GM11168 (cell line): ENCODE results near the gene FAM221A.
"Not testable (repeated sequence)": the region's sequence is repeated elsewhere in the genome, so short reads cannot be mapped to it uniquely, and the experiment has no call there.

ENCODE experiments used
- in situ Hi-C: fragments of 300-500 bp; cut with MboI; formaldehyde crosslinking; loops from one replicate; pipeline ENCODE4 v1.12.0; 2022; ENCODE audit warnings: low sequenced_read_pairs; ENCODE audit not compliant: unreplicated experiment

The FAM221A gene

DNA sequence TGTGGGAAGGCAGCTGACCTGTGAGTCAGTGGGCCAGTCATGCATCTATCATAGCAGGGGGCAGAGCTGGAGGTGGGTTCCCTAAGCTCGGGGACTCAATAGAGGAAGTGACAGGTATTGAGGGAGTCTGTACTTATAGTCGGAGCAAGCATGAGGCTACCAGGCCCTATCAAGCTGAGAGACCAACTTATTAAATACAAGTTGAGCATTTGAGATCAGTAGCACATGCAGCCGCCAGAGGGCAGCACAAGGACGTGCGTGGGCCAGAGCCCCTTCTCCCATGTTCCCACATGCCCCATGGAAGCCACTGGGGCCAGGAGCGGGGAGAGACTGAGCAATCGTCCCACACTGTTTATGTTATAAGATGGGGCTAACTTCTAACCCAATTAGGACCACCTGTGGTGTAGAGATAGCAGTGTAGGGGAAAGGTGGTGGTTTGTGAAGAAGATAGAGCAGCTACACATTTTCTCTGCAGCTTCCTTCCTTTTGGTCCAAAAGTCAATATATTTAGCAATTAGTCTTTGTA, 17.0 kb downstream of the FAM221A start:
- in situ Hi-C loops, result loop anchor here (25.0 kb wide), 1 partner anchor 410 kb away; the partner anchor contains the start of gene MALSU1

DNA sequence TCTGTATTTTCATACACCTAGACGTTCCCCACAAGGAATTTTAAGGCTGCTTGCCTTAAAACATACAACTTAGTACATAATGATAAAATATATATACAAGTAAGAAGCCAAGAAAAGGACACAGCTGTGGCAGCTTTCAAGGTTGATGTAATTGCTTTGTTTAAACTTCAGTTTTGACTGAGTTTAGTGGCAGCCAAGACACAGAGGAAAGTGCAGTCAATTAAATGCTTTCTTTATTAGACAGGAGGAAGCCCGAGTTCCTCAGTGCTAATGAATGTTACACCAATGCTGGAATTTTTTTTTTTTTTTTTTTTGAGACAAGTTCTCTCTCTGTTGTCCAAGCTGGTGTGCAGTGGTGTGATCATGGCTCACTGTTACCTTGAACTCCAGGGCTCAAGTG, 18.8 kb downstream of the FAM221A start:
- in situ Hi-C loops, result loop anchor here (25.0 kb wide), 1 partner anchor 412 kb away; the partner anchor contains the start of gene MALSU1

DNA sequence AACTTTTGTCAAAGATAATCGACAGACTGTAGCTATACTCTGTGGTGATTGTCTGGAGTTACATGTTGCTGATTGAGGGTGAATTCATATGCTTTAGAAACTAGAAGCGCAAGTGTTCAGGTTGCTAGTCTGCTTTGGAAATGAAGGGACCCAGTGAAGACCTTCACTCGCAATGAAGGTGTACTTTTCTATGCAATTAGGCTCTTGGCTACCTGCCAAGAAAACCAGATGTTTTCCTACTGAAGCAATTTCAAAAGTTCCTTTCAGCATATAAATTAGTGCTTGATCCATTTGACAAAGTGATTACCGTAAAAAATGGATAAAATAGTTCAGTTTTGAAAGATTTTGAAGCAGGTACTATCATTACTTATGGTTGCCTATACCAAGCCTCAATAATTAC, 20.0 kb downstream of the FAM221A start:
- in situ Hi-C loops, result loop anchor here (10.0 kb wide), 1 partner anchor 555 kb away; no protein-coding TSS in a partner anchor

DNA sequence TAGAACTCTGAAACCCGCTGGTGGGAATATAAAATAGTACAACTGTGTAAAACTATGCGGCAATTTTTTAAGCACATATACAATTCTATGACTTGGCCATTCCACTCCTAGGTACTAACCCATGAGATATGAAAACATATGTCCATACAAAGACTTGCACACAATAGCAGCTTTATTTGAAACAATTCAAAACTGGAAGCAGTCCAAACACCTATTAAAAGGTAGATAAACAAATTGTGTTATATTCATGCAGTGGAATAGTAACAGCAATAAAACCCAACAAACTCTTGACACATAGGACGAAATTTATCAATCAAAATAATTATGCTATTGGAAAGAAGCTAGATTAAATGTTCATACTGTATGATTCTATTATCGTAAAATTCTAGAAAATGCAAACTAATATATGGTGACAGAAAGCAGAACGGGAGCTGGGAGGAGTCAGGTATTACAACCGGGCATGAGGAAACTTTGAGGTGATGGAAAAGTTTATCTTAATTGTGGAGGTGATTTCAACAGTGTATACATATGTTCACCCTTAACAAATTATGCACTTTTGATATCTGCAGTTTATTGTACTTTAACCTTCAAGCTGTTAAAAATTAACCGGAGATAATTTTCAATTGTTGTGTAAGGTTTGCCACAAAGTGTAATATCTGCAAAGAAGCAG, 29.2 kb downstream of the FAM221A start:
- in situ Hi-C loops, result loop anchor here (5.0 to 10.0 kb wide), 2 partner anchors 137 to 546 kb away; no protein-coding TSS in a partner anchor

DNA sequence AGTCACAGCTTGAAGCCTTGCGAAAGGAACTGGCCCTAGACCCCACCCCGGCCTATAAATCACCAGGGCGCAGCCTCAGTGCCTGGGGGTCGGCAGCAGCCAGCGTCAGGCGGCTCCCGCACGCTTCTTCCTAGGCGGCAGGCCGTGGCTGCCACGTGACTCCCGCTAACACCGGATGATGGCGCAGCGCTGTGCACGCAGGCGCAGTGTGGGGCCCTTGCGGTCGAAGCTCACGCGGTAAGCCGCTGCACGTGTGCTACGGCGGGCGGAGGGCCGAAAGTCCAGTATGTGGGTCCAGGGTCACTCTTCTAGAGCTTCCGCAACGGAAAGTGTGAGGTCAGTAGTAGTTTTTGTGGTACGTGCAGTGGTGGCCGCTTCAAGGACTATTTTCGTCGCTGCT, 30.0 kb downstream of the FAM221A start, which contains the start of gene STK31:
TSS of gene STK31 (plus strand) at position 220 of the 400 bp plus-strand sequence. CDS start at position 287, 67 bp downstream.
- in situ Hi-C loops, result loop anchor here (5.0 to 10.0 kb wide), 2 partner anchors 138 to 545 kb away; no protein-coding TSS in a partner anchor

DNA sequence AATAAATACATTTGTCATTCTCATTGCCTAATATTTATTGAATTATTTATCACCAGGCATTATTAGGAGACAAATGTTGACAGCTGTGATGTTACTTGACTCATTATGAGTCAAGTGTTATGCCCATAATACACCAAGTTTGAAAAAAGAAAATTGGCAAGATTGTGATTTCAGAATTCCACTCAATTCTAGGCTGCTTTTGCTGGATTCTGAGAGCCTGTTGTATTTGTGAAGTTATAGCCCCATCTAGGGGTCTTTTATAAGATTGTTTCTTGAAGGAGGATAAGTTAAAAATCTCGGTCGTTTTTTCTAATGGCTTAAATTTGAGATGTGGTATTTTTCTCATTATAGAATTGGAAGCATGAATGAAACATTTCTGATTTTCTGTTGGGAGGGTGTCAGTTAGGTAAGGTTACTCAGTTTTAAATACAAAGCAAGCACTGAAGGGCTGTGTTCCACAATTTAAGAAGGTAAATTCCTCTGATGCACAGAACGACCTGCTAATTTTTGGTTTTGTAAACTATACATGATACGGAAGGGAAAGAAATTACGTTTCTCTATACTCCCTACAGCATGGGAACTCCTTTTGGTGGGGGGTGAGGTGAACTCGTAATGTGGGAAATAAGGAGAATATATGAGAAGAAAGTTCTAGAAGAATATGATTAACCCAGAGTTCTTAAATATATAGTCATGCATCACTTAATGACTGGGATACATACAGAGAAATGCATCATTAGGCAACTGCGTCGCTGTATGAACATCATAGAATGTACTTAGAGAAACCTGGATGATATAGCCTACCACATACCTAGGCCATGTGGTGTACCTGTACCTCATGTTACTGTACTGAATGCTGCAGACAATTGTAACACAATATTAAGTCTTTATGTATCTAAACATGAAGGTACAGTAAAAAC, 32.6 kb downstream of the FAM221A start:
- in situ Hi-C loops, result no loop called here

DNA sequence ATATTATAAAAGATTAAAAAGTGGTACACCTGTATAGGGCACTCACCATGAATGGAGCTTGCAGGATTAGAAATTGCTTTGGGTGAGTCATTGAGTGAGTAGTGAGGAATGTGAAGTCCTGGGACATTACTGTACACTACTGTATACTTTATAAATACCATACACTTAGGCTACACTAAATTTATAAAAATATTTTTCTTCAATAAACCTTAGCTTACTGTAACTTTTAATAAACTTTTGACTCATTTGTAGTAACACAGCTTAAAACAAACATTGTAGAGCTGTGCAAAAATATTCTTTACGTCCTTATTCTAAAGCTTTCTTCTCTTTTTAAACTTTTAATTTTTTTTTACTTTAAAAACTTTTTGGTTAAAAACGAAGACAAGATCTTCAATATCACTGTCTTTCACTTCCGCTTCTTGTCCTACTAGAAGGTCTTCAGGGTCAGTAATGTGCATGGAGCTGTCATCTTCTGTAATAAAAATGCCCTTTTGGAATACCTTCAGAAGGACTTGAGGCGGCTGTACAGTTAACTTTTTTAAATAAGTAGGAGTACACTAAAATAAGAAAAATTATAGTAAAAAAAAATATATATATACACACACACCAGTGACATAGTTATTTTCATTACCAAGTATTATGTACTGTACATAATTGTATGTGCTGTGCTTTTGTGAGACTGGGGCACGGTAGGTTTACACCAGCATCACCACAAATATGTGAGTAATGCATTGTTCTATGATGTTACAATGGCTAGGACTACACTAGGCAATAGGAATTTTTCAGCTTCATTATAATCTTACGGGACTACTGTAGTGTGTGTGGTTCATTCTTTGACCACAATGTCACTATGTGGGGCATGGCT, 33.5 kb downstream of the FAM221A start:
- in situ Hi-C loops, result no loop called here

DNA sequence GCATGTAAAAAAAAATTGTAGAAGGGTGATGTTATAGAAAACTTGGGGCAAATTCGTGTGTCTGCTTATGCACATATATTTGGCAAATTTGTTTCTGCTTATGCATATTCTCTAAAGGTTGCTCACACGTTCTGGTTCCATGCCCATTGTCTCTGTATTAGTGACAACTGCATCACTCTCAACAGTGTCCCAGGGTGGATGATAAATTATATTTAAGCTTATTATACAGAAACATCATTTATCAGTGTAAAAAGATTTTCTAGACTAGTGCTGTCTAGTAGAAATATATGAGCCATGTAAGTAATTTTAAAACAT, 34.1 kb downstream of the FAM221A start:
- in situ Hi-C loops, result no loop called here

DNA sequence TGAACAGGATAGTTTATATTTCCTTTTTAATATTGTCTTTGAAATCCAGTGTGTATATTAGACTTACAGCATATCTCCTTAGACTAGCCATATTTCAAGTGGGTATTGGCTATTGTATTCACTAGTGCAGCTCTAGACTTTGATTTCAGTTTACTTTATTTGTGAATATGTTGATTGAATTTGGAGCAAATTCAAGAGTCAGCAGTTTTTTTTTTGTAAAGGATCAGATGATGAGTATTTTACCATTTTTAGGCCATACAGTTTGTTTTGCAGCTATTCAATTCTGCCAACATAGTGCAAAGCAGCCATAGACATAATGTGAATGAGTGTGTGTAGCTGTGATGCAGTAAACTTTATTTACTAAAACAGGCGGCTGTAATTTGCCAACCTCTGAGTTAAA, 34.6 kb downstream of the FAM221A start:
- in situ Hi-C loops, result no loop called here

DNA sequence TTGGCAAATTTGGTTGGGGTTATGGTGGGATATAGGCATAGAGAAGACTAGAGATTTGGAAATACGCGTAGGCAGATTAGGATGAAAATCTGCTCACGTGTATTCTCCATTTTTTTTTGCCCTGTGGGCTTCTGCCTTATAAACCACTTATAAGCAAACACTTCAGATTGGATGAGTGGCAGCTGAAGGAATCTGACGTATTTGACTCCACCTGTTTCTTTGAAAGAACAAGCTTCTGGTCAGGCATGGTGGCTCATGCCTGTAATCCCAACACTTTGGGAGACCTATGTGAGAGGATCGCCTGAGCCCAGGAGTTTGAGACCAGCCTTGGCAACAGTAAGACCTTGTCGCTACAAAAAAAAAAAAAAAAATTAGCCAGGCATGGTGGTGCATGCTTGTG, 35.1 kb downstream of the FAM221A start:
- in situ Hi-C loops, result no loop called here

DNA sequence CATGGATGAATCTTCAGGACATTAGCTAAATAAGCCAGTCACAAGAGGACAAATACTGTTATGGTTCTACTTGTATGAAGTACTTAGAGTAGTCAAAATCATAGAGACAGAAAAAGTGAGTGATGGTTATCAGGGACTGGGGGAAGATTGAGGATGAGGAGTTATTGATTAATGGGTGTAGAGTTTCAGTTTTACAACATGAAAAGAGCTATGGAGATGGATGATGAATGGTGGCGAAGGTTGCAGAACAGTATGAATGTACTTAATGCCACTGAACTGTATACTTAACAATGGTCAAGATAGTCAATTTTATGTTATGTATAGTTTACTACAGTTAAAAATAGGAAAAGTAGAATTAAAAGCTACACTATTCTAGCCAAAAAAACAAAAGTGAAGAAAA, 37.8 kb downstream of the FAM221A start:
- in situ Hi-C loops, result no loop called here

DNA sequence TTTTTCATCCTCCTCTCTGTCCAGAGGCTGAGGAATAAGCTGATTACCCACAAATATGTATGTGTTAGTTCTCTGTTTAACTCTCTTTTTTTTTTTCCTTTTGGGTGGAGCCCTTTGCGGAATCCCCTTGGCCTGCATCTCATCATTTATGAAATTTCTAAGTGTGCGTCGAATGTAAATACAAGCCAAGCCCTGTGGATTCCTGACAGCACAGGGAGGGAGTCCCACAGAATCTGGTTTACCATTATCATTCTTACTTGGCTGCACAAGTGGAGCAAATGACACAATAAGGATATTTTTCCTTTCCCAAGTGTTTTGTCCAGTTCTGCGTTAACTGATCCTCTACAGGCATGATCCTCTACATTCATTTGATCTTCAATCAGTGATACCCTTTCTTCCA, 41.5 kb downstream of the FAM221A start:
- in situ Hi-C loops, result no loop called here

DNA sequence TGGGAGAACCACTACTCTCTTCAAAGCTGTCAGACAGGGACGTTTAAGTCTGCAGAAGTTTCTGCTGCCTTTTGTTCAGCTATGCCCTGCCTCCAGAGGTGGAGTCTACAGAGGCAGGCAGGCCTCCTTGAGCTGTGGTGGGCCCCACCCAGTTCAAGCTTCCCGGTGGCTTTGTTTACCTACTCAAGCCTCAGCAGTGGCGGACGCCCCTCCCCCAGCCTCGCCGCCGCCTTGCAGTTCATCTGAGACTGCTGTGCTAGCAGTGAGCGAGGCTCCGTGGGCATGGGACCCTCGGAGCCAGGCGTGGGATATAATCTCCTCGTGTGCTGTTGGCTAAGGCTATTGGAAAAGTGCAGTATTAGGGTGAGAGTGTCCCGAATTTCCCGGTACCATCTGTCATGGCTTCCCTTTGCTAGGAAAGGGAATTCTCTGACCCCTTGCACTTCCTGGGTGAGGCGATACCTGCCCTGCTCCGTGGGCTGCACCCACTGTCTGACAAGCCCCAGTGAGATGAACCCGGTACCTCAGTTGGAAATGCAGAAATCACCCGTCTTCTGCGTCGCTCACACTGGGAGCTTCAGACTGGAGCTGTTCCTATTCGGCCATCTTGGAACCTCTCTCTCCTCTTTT, 42.7 kb downstream of the FAM221A start:
- in situ Hi-C loops, result not testable (repeated sequence)

DNA sequence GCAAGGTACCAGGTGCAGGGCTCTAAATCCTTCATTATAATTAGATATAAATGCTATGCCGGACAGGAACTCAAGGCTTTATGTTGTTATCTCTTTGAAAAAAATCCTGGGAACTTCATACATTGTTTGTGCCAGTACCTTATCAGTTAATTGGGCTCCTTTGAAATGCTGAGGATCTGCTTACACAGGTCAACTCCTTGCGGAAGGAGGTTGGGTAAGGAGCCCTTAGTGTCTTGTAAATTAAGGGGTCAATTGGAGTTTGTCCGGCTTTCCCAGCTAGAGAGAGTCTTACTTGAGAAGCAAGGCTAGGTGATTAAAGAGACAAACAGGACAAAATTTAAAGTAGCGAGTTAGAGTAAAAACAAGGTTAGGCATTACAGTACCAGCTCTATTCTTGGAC, 44.1 kb downstream of the FAM221A start:
- in situ Hi-C loops, result not testable (repeated sequence)

DNA sequence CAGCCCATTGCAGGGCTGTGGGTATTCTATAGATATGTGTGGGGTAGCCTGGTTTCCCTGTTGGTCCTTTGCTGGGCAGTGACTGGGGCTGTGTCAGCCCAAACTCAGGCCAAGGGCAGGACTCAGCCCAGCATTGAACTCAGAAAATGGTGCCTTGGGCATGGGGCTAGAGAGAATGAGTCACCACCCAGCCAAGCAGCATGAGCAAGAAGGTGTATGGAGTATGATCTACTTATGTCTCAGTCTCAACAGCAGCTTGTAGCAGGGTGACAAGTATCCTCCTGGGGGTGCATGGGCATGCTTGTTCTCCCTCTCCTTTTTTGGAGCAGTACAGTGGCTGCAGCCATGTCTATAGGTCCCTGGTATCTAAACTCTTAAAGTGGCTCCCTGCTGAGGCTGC, 62.1 kb downstream of the FAM221A start:
- in situ Hi-C loops, result no loop called here

DNA sequence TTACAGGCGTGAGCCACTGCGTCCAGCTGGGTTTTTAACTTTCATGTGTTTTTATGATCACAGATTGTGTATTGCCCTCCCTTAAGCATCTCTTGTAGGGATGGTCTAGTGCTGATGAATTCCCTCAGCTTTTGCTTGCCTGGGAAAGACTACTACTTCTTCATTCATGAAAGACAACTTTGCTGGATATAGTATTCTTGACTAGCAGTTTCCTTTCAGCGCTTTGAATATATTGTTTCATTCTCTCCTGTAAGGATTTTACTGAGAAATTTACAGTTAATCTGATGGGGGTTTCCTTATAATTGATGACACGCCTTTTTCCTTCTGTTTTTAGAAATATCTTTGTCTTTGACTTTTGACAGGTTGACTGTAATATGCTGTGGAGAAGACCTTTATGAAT, 63.2 kb downstream of the FAM221A start:
- in situ Hi-C loops, result no loop called here

DNA sequence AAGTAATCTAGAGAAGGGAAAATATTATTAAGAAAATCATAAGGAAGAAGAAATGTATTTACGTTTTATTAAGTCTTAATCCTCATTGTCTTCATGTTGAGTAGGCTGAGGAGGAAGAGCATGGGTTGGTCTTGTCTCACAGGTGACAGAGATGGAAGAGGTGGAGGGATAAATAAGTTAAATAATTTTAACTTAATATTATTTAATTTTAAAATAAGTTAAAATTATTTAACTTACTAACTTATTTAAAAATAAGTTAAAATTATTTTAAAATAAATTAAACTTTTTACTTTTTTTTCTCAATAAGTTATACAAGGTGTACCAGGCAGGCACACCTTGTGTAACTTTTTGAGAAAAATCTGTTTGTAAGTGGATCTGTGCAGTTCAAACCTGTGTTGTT, 66.6 kb downstream of the FAM221A start:
- in situ Hi-C loops, result no loop called here

DNA sequence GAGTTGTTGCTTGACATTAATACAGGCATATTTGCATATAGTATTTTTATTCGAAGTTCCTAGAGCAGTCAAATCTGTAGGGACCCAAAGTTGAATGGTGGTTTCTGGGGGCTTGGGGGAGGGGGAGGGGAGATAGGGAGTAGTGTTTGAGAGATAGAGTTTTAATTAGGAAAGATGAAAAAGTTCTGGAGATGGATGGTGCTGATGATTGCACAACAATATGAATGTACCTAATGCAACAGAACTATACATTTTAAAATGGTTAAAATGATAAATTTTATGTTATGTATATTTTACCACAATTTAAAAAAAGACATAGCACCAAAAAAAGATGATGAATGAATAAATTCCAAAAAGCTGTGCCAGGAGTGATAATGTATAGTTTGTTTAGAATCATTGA, 71.9 kb downstream of the FAM221A start:
- in situ Hi-C loops, result no loop called here
